PC-9 (cell line): ENCODE results near the gene BCL2L11.

Experiments
- CTCF ChIP-seq: fragments of 200-600 bp; sonication (generic); conservative IDR thresholded peaks from 2 replicates; pipeline ENCODE4 v1.6.1; 2017; ENCODE audit warnings: mixed run types, antibody characterized with exemption, mild to moderate bottlenecking, moderate library complexity
- EZH2 ChIP-seq: fragments of 200-600 bp; sonication (generic); IDR thresholded peaks from 2 replicates; pipeline ENCODE4 v1.8.0; 2017; ENCODE audit warnings: antibody characterized with exemption, low read depth

GRCh38 chr2:111176867-111177266 lies 56.2 kb downstream of the BCL2L11 start:
- TF ChIP-seq EZH2 (no peak), CTCF (no peak)
